Neural progenitor cell (in vitro differentiated cells): ENCODE results near the gene MAP3K19. TPM values are rescaled to one million over a fixed set of nuclear protein-coding genes. Genes with fewer than 3 reads are reported as not detected.

Experiments used
- DNase-seq: peaks from one replicate; pipeline ENCODE4 v3.0.0-alpha.2; 2016; ENCODE audit warnings: low spot score
- H2AFZ ChIP-seq: fragments of 200-600 bp; sonication (generic); replicated peaks from 2 replicates; pipeline ENCODE4 v1.6.1; 2016; ENCODE audit warnings: antibody characterized with exemption
- H3F3A ChIP-seq: fragments of 200-600 bp; sonication (generic); 2 replicates; pipeline ENCODE4 v1.6.1; 2016; ENCODE audit warnings: antibody characterized with exemption, low read depth
- H3K27ac ChIP-seq: fragments of 200-600 bp; sonication (generic); 2 replicates; pipeline ENCODE4 v1.5.1; 2016; ENCODE audit warnings: mild to moderate bottlenecking
- H3K27me3 ChIP-seq: fragments of 200-600 bp; sonication (generic); 2 replicates; pipeline ENCODE4 v1.6.1; 2016; ENCODE audit warnings: mild to moderate bottlenecking, moderate library complexity
- H3K36me3 ChIP-seq: fragments of 200-600 bp; sonication (generic); 2 replicates; pipeline ENCODE4 v1.5.1; 2016
- H3K4me1 ChIP-seq: fragments of 200-600 bp; sonication (generic); 2 replicates; pipeline ENCODE4 v1.6.1; 2016; ENCODE audit warnings: mixed run types
- H3K4me2 ChIP-seq: fragments of 200-600 bp; sonication (generic); 2 replicates; pipeline ENCODE4 v1.6.1; 2016
- H3K4me3 ChIP-seq: fragments of 200-600 bp; sonication (generic); 2 replicates; pipeline ENCODE4 v1.5.1; 2016
- H3K79me2 ChIP-seq: fragments of 200-600 bp; sonication (generic); 2 replicates; pipeline ENCODE4 v1.6.1; 2016; ENCODE audit warnings: low read depth
- H3K9ac ChIP-seq: fragments of 200-600 bp; sonication (generic); 2 replicates; pipeline ENCODE4 v1.6.1; 2016
- H3K9me3 ChIP-seq: fragments of 200-600 bp; sonication (generic); 2 replicates; pipeline ENCODE4 v1.5.1; 2016; ENCODE audit warnings: low read depth
- H4K20me1 ChIP-seq: fragments of 200-600 bp; sonication (generic); 2 replicates; pipeline ENCODE4 v1.6.1; 2016; ENCODE audit warnings: low read depth
- H3K27ac Mint-ChIP-seq: 3 replicates; pipeline ENCODE4 v1.8.0; 2021; ENCODE audit warnings: mixed read lengths
- H3K27me3 Mint-ChIP-seq: 2 replicates; pipeline ENCODE4 v1.8.0; 2022; ENCODE audit warnings: low read depth, mild to moderate bottlenecking, inconsistent platforms, moderate library complexity, mixed read lengths; ENCODE audit not compliant: insufficient read depth
- H3K36me3 Mint-ChIP-seq: 3 replicates; pipeline ENCODE4 v1.8.0; 2021; ENCODE audit warnings: mixed read lengths
- H3K4me1 Mint-ChIP-seq: 3 replicates; pipeline ENCODE4 v1.8.0; 2021; ENCODE audit warnings: mixed read lengths
- H3K4me3 Mint-ChIP-seq: 3 replicates; pipeline ENCODE4 v1.8.0; 2021; ENCODE audit warnings: mild to moderate bottlenecking, moderate library complexity, mixed read lengths
- H3K9me3 Mint-ChIP-seq: 3 replicates; pipeline ENCODE4 v1.8.0; 2020; ENCODE audit warnings: mixed read lengths
- EZH2 ChIP-seq: fragments of 200-600 bp; sonication (generic); IDR thresholded peaks from 2 replicates; pipeline ENCODE4 v1.6.1; 2017; ENCODE audit warnings: antibody characterized with exemption, mild to moderate bottlenecking, moderate library complexity
- EZH2phosphoT487 ChIP-seq: fragments of 200-600 bp; sonication (generic); IDR thresholded peaks from 2 replicates; pipeline ENCODE4 v1.6.1; 2017; ENCODE audit warnings: antibody characterized with exemption
- total RNA-seq: library from RNA; depleted of rRNA; stranded (reverse); fragments of >200 nt; gene quantifications from 2 replicates; pipeline ENCODE4 v1.2.3, GENCODE V29; 2015; ENCODE audit warnings: low replicate concordance
- TF ChIP-seq, protein P1 (sequence below): fragments of 200-600 bp; sonication (generic); IDR thresholded peaks from 2 replicates; pipeline ENCODE4 v1.5.1; 2017; ENCODE audit warnings: antibody characterized with exemption, mild to moderate bottlenecking

The MAP3K19 gene
- total RNA-seq, 1 donor from 2014 or later: not detected

DNA sequence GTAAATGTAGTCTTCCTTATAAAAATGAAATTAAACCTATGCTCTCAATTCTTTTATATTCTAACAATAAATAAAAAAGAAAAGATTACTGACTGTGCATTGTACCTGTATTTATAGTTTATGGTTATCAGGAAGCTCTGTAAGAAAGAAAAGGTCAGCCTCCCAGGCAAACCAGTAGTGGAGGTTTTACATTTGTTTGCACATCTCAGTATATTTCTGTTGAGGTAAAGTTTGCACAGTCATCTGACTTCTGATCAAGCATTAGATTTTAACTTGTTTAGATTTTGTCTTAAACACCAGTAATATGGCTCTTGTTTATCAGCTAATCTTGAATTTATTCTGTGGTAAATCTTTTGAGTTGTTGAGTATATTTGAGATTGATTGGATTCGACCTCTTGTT, 91.5 kb downstream of the MAP3K19 start:
- no peaks in the 10 kb centered on the region for H3K4me1 ChIP-seq
- TF ChIP-seq EZH2phosphoT487 (no peak), EZH2 (no peak)
- TF ChIP-seq, protein P1, sequence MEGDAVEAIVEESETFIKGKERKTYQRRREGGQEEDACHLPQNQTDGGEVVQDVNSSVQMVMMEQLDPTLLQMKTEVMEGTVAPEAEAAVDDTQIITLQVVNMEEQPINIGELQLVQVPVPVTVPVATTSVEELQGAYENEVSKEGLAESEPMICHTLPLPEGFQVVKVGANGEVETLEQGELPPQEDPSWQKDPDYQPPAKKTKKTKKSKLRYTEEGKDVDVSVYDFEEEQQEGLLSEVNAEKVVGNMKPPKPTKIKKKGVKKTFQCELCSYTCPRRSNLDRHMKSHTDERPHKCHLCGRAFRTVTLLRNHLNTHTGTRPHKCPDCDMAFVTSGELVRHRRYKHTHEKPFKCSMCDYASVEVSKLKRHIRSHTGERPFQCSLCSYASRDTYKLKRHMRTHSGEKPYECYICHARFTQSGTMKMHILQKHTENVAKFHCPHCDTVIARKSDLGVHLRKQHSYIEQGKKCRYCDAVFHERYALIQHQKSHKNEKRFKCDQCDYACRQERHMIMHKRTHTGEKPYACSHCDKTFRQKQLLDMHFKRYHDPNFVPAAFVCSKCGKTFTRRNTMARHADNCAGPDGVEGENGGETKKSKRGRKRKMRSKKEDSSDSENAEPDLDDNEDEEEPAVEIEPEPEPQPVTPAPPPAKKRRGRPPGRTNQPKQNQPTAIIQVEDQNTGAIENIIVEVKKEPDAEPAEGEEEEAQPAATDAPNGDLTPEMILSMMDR: no peak
- H3F3A ChIP-seq: peaks cover 19% of the 10 kb centered on the region
- no peak overlapping the region for H3K27ac ChIP-seq
- H2AFZ ChIP-seq: no peak overlapping the region
- H3K36me3 ChIP-seq: peaks cover 30% of the 10 kb centered on the region
- H3K4me1 Mint-ChIP-seq: no peaks in the 10 kb centered on the region
- no peaks in the 10 kb centered on the region for H3K9me3 ChIP-seq
- H3K27me3 Mint-ChIP-seq: peaks cover 2% of the 10 kb centered on the region
- no peaks in the 10 kb centered on the region for H3K27me3 ChIP-seq
- peaks cover 15% of the 10 kb centered on the region for H4K20me1 ChIP-seq
- no peak overlapping the region for H3K4me3 ChIP-seq
- no peak overlapping the region for H3K27ac Mint-ChIP-seq
- peaks cover 12% of the 10 kb centered on the region for H3K79me2 ChIP-seq
- H3K9me3 Mint-ChIP-seq: no peaks in the 10 kb centered on the region
- H3K9ac ChIP-seq: no peak overlapping the region
- no peak overlapping the region for H3K4me3 Mint-ChIP-seq
- no peak overlapping the region for H3K4me2 ChIP-seq
- DNase-seq: no peak
- H3K36me3 Mint-ChIP-seq: peaks cover 30% of the 10 kb centered on the region

GRCh38 chr2:134954065-134954464, 93.2 kb downstream of the MAP3K19 start:
- no peak overlapping the region for H2AFZ ChIP-seq
- H3K4me3 Mint-ChIP-seq: no peak overlapping the region
- no peak overlapping the region for H3K27ac Mint-ChIP-seq
- no peak overlapping the region for H3K4me3 ChIP-seq
- H3K27me3 ChIP-seq: no peaks in the 10 kb centered on the region
- peaks cover 26% of the 10 kb centered on the region for H3K79me2 ChIP-seq
- H3K27me3 Mint-ChIP-seq: peaks cover 2% of the 10 kb centered on the region
- no peaks in the 10 kb centered on the region for H3K9me3 Mint-ChIP-seq
- no peak overlapping the region for H3K9ac ChIP-seq
- H4K20me1 ChIP-seq: peaks cover 22% of the 10 kb centered on the region
- no peaks in the 10 kb centered on the region for H3K4me1 Mint-ChIP-seq
- peaks cover 36% of the 10 kb centered on the region for H3K36me3 Mint-ChIP-seq
- no peak overlapping the region for H3K4me2 ChIP-seq
- no peak for DNase-seq
- H3F3A ChIP-seq: peaks cover 18% of the 10 kb centered on the region
- no peak overlapping the region for H3K27ac ChIP-seq
- H3K9me3 ChIP-seq: no peaks in the 10 kb centered on the region
- no peak for TF ChIP-seq EZH2
- no peak for TF ChIP-seq EZH2phosphoT487
- TF ChIP-seq, protein P1: no peak
- peaks cover 38% of the 10 kb centered on the region for H3K36me3 ChIP-seq
- H3K4me1 ChIP-seq: no peaks in the 10 kb centered on the region

- Histone ChIP-seq H3K4me1 (no peaks in the 10 kb centered on the region), H3K27ac (no peak overlapping the region), H3K4me3 (no peak overlapping the region), H2AFZ (no peak overlapping the region), H3K9me3 (no peaks in the 10 kb centered on the region), H3K36me3 (peaks cover 38% of the 10 kb centered on the region), H3F3A (peaks cover 6% of the 10 kb centered on the region), H4K20me1 (peaks cover 22% of the 10 kb centered on the region), H3K79me2 (peaks cover 28% of the 10 kb centered on the region), H3K9ac (no peak overlapping the region), H3K27me3 (no peaks in the 10 kb centered on the region), H3K4me2 (no peak overlapping the region)
- no peak overlapping the region for H3K4me3 Mint-ChIP-seq
- H3K36me3 Mint-ChIP-seq: peaks cover 43% of the 10 kb centered on the region
- TF ChIP-seq, protein P1: no peak
- TF ChIP-seq EZH2phosphoT487 (no peak), EZH2 (no peak)
- H3K27me3 Mint-ChIP-seq: peaks cover 2% of the 10 kb centered on the region
- no peaks in the 10 kb centered on the region for H3K4me1 Mint-ChIP-seq
- no peak overlapping the region for H3K27ac Mint-ChIP-seq
- no peak for DNase-seq
- no peaks in the 10 kb centered on the region for H3K9me3 Mint-ChIP-seq
Measured at GRCh38 chr2:134952608-134953007, 94.6 kb downstream of the MAP3K19 start.
